SK-N-SH (cell line): Measurements from ENCODE around the gene CXCL17. TPM values are rescaled to one million over a fixed set of nuclear protein-coding genes. Genes with fewer than 3 reads are reported as not detected.

Experiments
- CTCF ChIA-PET: fragments of 300-600, 350-600 bp; formaldehyde crosslinking; extraction: SDS; loops from one replicate; lab custom pipeline; 2021; lab: Yijun Ruan, JAX
- POLR2A ChIA-PET: fragments of 350-600 bp; sonication (Branson Sonifier 250); formaldehyde crosslinking; extraction: SDS; loops from one replicate; lab custom pipeline; 2020; ENCODE audit warnings: antibody characterized with exemption, inconsistent platforms; lab: Yijun Ruan, JAX
- DNase-seq: peaks from one replicate; pipeline ENCODE4 v3.0.0; 2012
- H2AFZ ChIP-seq: fragments of 200-600 bp; sonication (generic); 2 replicates; pipeline ENCODE4 v1.8.1; 2016; ENCODE audit warnings: antibody characterized with exemption, mild to moderate bottlenecking, low read depth
- H3F3A ChIP-seq: fragments of 200-600 bp; sonication (generic); replicated peaks from 2 replicates; pipeline ENCODE3; 2016; ENCODE audit warnings: antibody characterized with exemption, mild to moderate bottlenecking; ENCODE audit not compliant: insufficient read depth
- H3K27ac ChIP-seq, 2 experiments: fragments of 200-500 bp in 1 of 2; fragments of 200-600 bp in 1 of 2; sonication (Bioruptor generic) in 1 of 2; sonication (generic), shearing (Covaris generic) in 1 of 2; 2 replicates each; pipeline versions ENCODE4 v1.5.1 to v1.6.1; 2014 to 2016; ENCODE audit warnings: low read depth in 2 of 2, inconsistent platforms in 1 of 2, low read length in 1 of 2, mild to moderate bottlenecking in 1 of 2, mixed read lengths in 1 of 2
- H3K27me3 ChIP-seq: fragments of 200-600 bp; sonication (generic), shearing (Covaris generic); 2 replicates; pipeline ENCODE4 v1.6.1; 2016; ENCODE audit warnings: mixed run types; ENCODE audit not compliant: insufficient read depth
- H3K36me3 ChIP-seq, 2 experiments: fragments of 200-500 bp in 1 of 2; fragments of 200-600 bp in 1 of 2; sonication (Bioruptor generic) in 1 of 2; sonication (generic) in 1 of 2; replicated peaks in 1 of 2; 2 replicates each; pipeline versions ENCODE3 to v1.5.1; 2014 to 2016; ENCODE audit warnings: low read length in 1 of 2, mild to moderate bottlenecking in 1 of 2; ENCODE audit not compliant: insufficient read depth in 2 of 2, control insufficient read depth in 1 of 2
- H3K4me1 ChIP-seq, 2 experiments: fragments of 200-500 bp in 1 of 2; fragments of 200-600 bp in 1 of 2; sonication (Bioruptor generic) in 1 of 2; sonication (generic), shearing (Covaris generic) in 1 of 2; 2 replicates each; pipeline versions ENCODE4 v1.5.1 to v1.6.1; 2014 to 2016; ENCODE audit warnings: low read depth in 1 of 2, low read length in 1 of 2, mixed run types in 1 of 2; ENCODE audit not compliant: insufficient read depth in 2 of 2, control insufficient read depth in 1 of 2
- H3K4me2 ChIP-seq: fragments of 200-600 bp; sonication (generic), shearing (Covaris generic); 2 replicates; pipeline ENCODE4 v1.6.1; 2017; ENCODE audit warnings: mixed run types
- H3K4me3 ChIP-seq, 2 experiments: fragments of 200-500 bp in 1 of 2; fragments of 200-600 bp in 1 of 2; sonication (Bioruptor generic) in 1 of 2; sonication (generic), shearing (Covaris generic) in 1 of 2; 2 replicates each; pipeline versions ENCODE4 v1.5.1 to v1.8.1; 2014 to 2016; ENCODE audit warnings: low read depth in 2 of 2, inconsistent platforms in 1 of 2, low read length in 1 of 2, mild to moderate bottlenecking in 1 of 2, mixed read lengths in 1 of 2, moderate library complexity in 1 of 2
- H3K79me2 ChIP-seq: fragments of 200-600 bp; sonication (generic); 2 replicates; pipeline ENCODE4 v1.8.1; 2017; ENCODE audit warnings: mild to moderate bottlenecking; ENCODE audit not compliant: insufficient read depth
- H3K9ac ChIP-seq: fragments of 200-600 bp; sonication (generic); 2 replicates; pipeline ENCODE4 v1.6.1; 2017; ENCODE audit warnings: mixed run types
- H3K9me2 ChIP-seq: fragments of 200-600 bp; sonication (generic); 2 replicates; pipeline ENCODE4 v1.6.1; 2017; ENCODE audit warnings: mixed run types
- H3K9me3 ChIP-seq: fragments of 200-600 bp; sonication (generic); 2 replicates; pipeline ENCODE4 v1.6.1; 2017; ENCODE audit warnings: mixed run types, mild to moderate bottlenecking, moderate library complexity
- H4K20me1 ChIP-seq: fragments of 200-600 bp; sonication (generic); 2 replicates; pipeline ENCODE4 v1.6.1; 2017; ENCODE audit warnings: mild to moderate bottlenecking, mixed run types; ENCODE audit not compliant: insufficient read depth
- CHD2 ChIP-seq: fragments of 150-350 bp; IDR thresholded peaks from 2 replicates; pipeline ENCODE4 v1.6.1; 2018; ENCODE audit warnings: low read length; ENCODE audit not compliant: partially characterized antibody
- ELF1 ChIP-seq: IDR thresholded peaks from 2 replicates; pipeline ENCODE4 v1.4.0; 2012
- EP300 ChIP-seq, 2 experiments: IDR thresholded peaks; 2 replicates each; pipeline versions ENCODE4 v1.4.0 to v1.6.1; 2012; ENCODE audit warnings: borderline replicate concordance in 1 of 2, low read depth in 1 of 2, low read length in 1 of 2
- FOXM1 ChIP-seq: IDR thresholded peaks from 2 replicates; pipeline ENCODE4 v1.4.0; 2012; ENCODE audit warnings: low read depth, mild to moderate bottlenecking
- IRF3 ChIP-seq: fragments of 150-350 bp; IDR thresholded peaks from 2 replicates; pipeline ENCODE4 v1.6.1; 2016; ENCODE audit warnings: mild to moderate bottlenecking, low read depth, low read length
- JUND ChIP-seq: IDR thresholded peaks from 2 replicates; pipeline ENCODE4 v1.4.0; 2012
- NFIC ChIP-seq: IDR thresholded peaks from 2 replicates; pipeline ENCODE4 v1.4.0; 2012; ENCODE audit warnings: borderline replicate concordance
- RFX5 ChIP-seq: IDR thresholded peaks from 2 replicates; pipeline ENCODE4 v1.6.1; 2012; ENCODE audit warnings: mild to moderate bottlenecking, improper control_type of control experiment, low read length
- RXRA ChIP-seq: IDR thresholded peaks from 2 replicates; pipeline ENCODE4 v1.4.0; 2012; ENCODE audit warnings: low read depth, mild to moderate bottlenecking, borderline replicate concordance
- SIN3A ChIP-seq: IDR thresholded peaks from 2 replicates; pipeline ENCODE4 v1.6.1; 2012; ENCODE audit warnings: low read depth, mild to moderate bottlenecking, low read length, moderate library complexity, borderline replicate concordance
- TAF1 ChIP-seq: IDR thresholded peaks from 2 replicates; pipeline ENCODE4 v1.6.1; 2012; ENCODE audit warnings: low read depth, mild to moderate bottlenecking, low read length, moderate library complexity, borderline replicate concordance
- TCF12 ChIP-seq: IDR thresholded peaks from 2 replicates; pipeline ENCODE4 v1.4.0; 2012
- TEAD4 ChIP-seq: IDR thresholded peaks from 2 replicates; pipeline ENCODE4 v1.4.0; 2012; ENCODE audit warnings: mild to moderate bottlenecking, borderline replicate concordance; ENCODE audit not compliant: insufficient read depth
- USF2 ChIP-seq: fragments of 150-350 bp; IDR thresholded peaks from 2 replicates; pipeline ENCODE4 v1.6.1; 2017; ENCODE audit warnings: antibody characterized with exemption, low read length, low read depth, borderline replicate concordance
- WGBS: methylation state at CpG from one replicate; pipeline ENCODE4 v1.1.6; 2017; ENCODE audit warnings: low lambda C conversion rate; 5-methylcytosine and 5-hydroxymethylcytosine counted together
- polyA plus RNA-seq, 3 experiments: library from polyadenylated mRNA; depleted of rRNA; stranded (reverse); fragments of >200 nt; gene quantifications; 2 replicates each; pipeline ENCODE4 v1.2.3, GENCODE V29; 2012
- TF ChIP-seq, protein P1 (sequence below): IDR thresholded peaks from 2 replicates; pipeline ENCODE4; 2012

Gene CXCL17
- polyA plus RNA-seq, 1 of the 3 experiments (the other 2 are of a cell fraction): not detected

DNA sequence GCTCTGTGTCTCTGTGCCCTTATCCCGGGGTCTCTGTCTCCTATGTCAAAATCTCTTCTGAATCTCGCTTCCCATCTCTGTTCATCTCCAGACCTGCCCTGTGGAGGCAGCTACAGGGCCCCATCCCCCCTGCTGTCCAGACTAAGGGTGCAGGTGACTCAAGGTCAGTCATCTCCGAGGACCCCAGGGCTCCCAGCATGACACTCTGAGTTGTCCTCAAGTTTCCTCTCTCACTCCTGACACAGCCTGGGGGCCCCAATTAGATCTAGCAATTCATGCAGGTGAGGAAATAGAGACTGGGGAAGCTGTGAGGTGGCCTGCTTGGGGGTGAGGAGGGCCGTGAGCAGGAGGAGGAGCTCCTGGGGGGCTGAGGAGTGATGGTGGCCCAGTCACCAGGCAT is 50.6 kb downstream of the CXCL17 start (continued):
- no peak for TF ChIP-seq JUND
- no peak for TF ChIP-seq NFIC
- TF ChIP-seq, protein P1, sequence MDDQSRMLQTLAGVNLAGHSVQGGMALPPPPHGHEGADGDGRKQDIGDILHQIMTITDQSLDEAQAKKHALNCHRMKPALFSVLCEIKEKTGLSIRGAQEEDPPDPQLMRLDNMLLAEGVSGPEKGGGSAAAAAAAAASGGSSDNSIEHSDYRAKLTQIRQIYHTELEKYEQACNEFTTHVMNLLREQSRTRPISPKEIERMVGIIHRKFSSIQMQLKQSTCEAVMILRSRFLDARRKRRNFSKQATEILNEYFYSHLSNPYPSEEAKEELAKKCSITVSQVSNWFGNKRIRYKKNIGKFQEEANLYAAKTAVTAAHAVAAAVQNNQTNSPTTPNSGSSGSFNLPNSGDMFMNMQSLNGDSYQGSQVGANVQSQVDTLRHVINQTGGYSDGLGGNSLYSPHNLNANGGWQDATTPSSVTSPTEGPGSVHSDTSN: no peak
- no peak for TF ChIP-seq IRF3
- no peak for TF ChIP-seq RXRA
- no peak for TF ChIP-seq ELF1
- TF ChIP-seq TEAD4: no peak
- no peak for TF ChIP-seq USF2
- no peak for TF ChIP-seq SIN3A

GRCh38 chr19:42389899-42390298 is 52.8 kb downstream of the CXCL17 start, which contains the start of gene CNFN:
Gene CNFN, minus strand, starts transcription at chr19:42390297. Its CDS starts 1,260 bp downstream, at chr19:42389037.
- H3K4me3 ChIP-seq: no peak within 1 kb of the TSS
- TF ChIP-seq IRF3: no peak
- no peak for TF ChIP-seq FOXM1
- TF ChIP-seq SIN3A: no peak
- TF ChIP-seq RFX5: no peak
- no peak for TF ChIP-seq TAF1
- TF ChIP-seq TCF12: no peak
- TF ChIP-seq EP300 (IDR thresholded peaks at IDR 0.05; ENCODE audit: borderline replicate concordance in 1 of 2, low read depth in 1 of 2, low read length in 1 of 2): no peak
- TF ChIP-seq CHD2: no peak
- no peaks in the 10 kb centered on the region; a peak in 1 of 4 replicates for H3K4me1 ChIP-seq
- CTCF ChIA-PET: interaction anchor here (4.2 kb wide), 1 partner anchor 11 kb away, joined by 32 read pairs; no protein-coding TSS in a partner anchor
- H3F3A ChIP-seq: peaks cover 5% of the 10 kb centered on the region
- no peak within 1 kb of the TSS for H3K9ac ChIP-seq
- H3K9me3 ChIP-seq: no peaks in the 10 kb centered on the region
- H3K27ac ChIP-seq: no peak within 1 kb of the TSS
- H3K79me2 ChIP-seq: no peaks in the 10 kb centered on the region
- no peak within 1 kb of the TSS for H3K4me2 ChIP-seq
- 46% methylated on average over 12 of the region's 12 CpGs for WGBS
- no peak within 1 kb of the TSS for H2AFZ ChIP-seq
- POLR2A ChIA-PET: no interaction called here
- H3K27me3 ChIP-seq: no peaks in the 10 kb centered on the region; the same call in none of the 2 replicates
- H4K20me1 ChIP-seq: no peaks in the 10 kb centered on the region
- H3K9me2 ChIP-seq: no peaks in the 10 kb centered on the region
- H3K36me3 ChIP-seq: no peaks in the 10 kb centered on the region
- DNase-seq: no peak
